ENCODE results near the gene MYRIP. TPM values are rescaled to one million over a fixed set of nuclear protein-coding genes. Genes with fewer than 3 reads are reported as not detected.

MYRIP gene
- total and polyA plus RNA-seq, 2 of the 4 experiments (the other 2 are of a cell fraction): not detected

- H2BK20ac ChIP-seq (ENCODE audit: low read depth, low read length): no peak overlapping the region
- ATAC-seq (ENCODE audit: low read depth): peak; percentile 92
- H4K5ac ChIP-seq (ENCODE audit: low read depth, low read length): no peak overlapping the region
- no peaks in the 10 kb centered on the region for H3K27me3 ChIP-seq (ENCODE audit: control insufficient read depth, insufficient read depth, low read length)
- no peaks in the 10 kb centered on the region for H4K20me1 ChIP-seq (ENCODE audit: insufficient read depth, low read length)
- no peak overlapping the region for H3K9ac ChIP-seq (ENCODE audit: low read depth, low read length)
- H2BK5ac ChIP-seq (ENCODE audit: low read depth, low read length, poor library complexity, severe bottlenecking): no peak overlapping the region
- H3K23ac ChIP-seq (ENCODE audit: low read depth, low read length): no peak overlapping the region
- H3K18ac ChIP-seq (ENCODE audit: low read depth, low read length): no peak overlapping the region
- no peak overlapping the region for H2BK15ac ChIP-seq (ENCODE audit: low read depth, low read length)
- no peak overlapping the region for H3K4me2 ChIP-seq (ENCODE audit: low read depth, low read length)
- no peak overlapping the region for H3K56ac ChIP-seq (ENCODE audit: extremely low read depth, insufficient read depth, low read length)
- TF ChIP-seq MAZ (IDR thresholded peaks at IDR 0.05; ENCODE audit: borderline replicate concordance, low read depth, low read length): no peak
- TF ChIP-seq CTCF (conservative IDR thresholded peaks at IDR 0.05; ENCODE audit: low read depth, low read length): peak; percentile 76
- no peak for TF ChIP-seq RCOR1 (IDR thresholded peaks at IDR 0.05; ENCODE audit: insufficient replicate concordance, low read length)
- TF ChIP-seq RFX5 (IDR thresholded peaks at IDR 0.05; ENCODE audit: low read depth, low read length): no peak
- peak; percentile 81 for TF ChIP-seq RAD21 (IDR thresholded peaks at IDR 0.05; ENCODE audit: low read length)
- TF ChIP-seq CHD1 (IDR thresholded peaks at IDR 0.05; ENCODE audit: low read depth, low read length): no peak
- no peak for TF ChIP-seq MAFK (IDR thresholded peaks at IDR 0.05; ENCODE audit: low read depth, low read length)
- TF ChIP-seq BHLHE40 (IDR thresholded peaks at IDR 0.05; ENCODE audit: low read depth, low read length): no peak
- no peak for TF ChIP-seq USF2 (IDR thresholded peaks at IDR 0.05; ENCODE audit: low read depth, low read length)
- peak; percentile 73 for TF ChIP-seq SMC3 (IDR thresholded peaks at IDR 0.05; ENCODE audit: low read depth, low read length)
- no peak overlapping the region for H2BK120ac ChIP-seq (ENCODE audit: low read depth, low read length)
- no peaks in the 10 kb centered on the region for H3K4me1 ChIP-seq (ENCODE audit: control insufficient read depth, insufficient read depth, low read length)
- no peak overlapping the region for H3K27ac ChIP-seq (ENCODE audit: insufficient read depth, low read length)
- H2AK5ac ChIP-seq (ENCODE audit: low read depth, low read length): no peak overlapping the region
- ChIA-PET POLR2A (ENCODE audit: unreplicated experiment) (interaction anchor here (0.6 kb wide), 1 partner anchor 619 kb away, joined by 5 read pairs; no protein-coding TSS in a partner anchor), CTCF (interaction anchor here (0.6 to 3.0 kb wide), 8 partner anchors 8 to 726 kb away, joined by 3 to 17 read pairs (median 4); no protein-coding TSS in a partner anchor)
- H2AFZ ChIP-seq (replicated peaks; ENCODE audit: low read length, poor library complexity): peak overlapping the region; percentile 49
- no peak overlapping the region for H4K91ac ChIP-seq (ENCODE audit: insufficient read depth, low read depth, low read length)
- H2AK9ac ChIP-seq (replicated peaks; ENCODE audit: low read depth, low read length, poor library complexity): no peak overlapping the region
- H3K9me1 ChIP-seq (ENCODE audit: insufficient read depth, low read length): no peaks in the 10 kb centered on the region
- no peak overlapping the region for H3K14ac ChIP-seq (replicated peaks; ENCODE audit: low read depth, low read length)
- intact Hi-C loops (cut with micrococcal nuclease) (loop anchor here (1.0 to 2.0 kb wide), 4 partner anchors 472 to 763 kb away; no protein-coding TSS in a partner anchor), dilution Hi-C loops (cut with HindIII; ENCODE audit: low sequenced_read_pairs, unreplicated experiment) (no loop called here), in situ Hi-C loops (cut with MboI; ENCODE audit: low sequenced_read_pairs) (loop anchor here (5.0 kb wide), 1 partner anchor 632 kb away; no protein-coding TSS in a partner anchor)
- no peak overlapping the region for H3K4me3 ChIP-seq (ENCODE audit: insufficient read depth, low read depth, low read length)
- H3K79me1 ChIP-seq (ENCODE audit: low read depth in 1 of 2, low read length in 2 of 2): no peaks in the 10 kb centered on the region
- no CpG with 5 or more reads among the region's 3 CpGs for WGBS, 2 experiments (ENCODE audit: extremely low coverage in 2 of 2, insufficient read length in 1 of 2)
- no peaks in the 10 kb centered on the region for H3K36me3 ChIP-seq (ENCODE audit: control insufficient read depth, insufficient read depth, low read length)
- H3K9me3 ChIP-seq (ENCODE audit: control insufficient read depth, insufficient read depth, low read length): no peaks in the 10 kb centered on the region
- no TSS peak for BruUV-seq (replicated peaks)
- no peak overlapping the region for H4K8ac ChIP-seq (ENCODE audit: low read depth in 2 of 2, low read length in 2 of 2)
- no peak overlapping the region for H3K4ac ChIP-seq (ENCODE audit: low read depth, low read length)
- peak; percentile 62 for DNase-seq
Observed at GRCh38 chr3:40179016-40179415, 369.6 kb downstream of the MYRIP start.
